ENCODE data around the gene ST6GALNAC2.
"Not testable (repeated sequence)": the region's sequence is repeated elsewhere in the genome, so short reads cannot be mapped to it uniquely, and the experiment has no call there.

ST6GALNAC2 gene

DNA sequence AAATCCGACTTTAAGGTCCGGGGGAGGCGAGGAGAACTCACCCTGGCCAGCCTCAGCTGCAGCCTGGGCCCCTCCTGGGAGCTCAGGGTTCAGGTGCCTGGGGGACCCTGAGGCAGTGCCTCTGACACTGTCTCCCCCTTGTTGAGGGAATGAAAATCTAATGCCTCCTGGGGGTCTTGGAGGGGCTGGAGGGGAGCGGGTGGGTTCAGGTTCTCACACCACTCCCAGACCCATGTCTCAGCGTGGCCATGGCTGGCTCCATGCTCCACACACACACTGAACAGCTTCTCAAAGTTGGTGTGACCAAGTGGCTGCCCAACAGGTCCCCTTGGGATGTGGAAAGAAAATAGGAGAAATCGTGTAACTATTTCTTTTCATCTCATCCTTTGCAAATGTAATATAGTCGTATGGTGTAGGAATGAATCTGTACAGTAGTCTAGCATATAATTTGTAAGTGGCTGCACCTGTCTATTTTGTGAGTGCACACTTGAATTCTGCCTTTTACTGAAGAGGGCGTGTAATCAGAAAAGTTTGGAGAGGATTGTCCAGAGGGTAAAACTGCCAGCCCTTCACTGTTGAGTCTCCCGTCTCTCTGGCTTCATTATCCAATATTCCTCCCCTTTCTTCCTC, 46.6 kb downstream of the ST6GALNAC2 start:
- no peak for DNase-seq (ENCODE audit: low read depth)

DNA sequence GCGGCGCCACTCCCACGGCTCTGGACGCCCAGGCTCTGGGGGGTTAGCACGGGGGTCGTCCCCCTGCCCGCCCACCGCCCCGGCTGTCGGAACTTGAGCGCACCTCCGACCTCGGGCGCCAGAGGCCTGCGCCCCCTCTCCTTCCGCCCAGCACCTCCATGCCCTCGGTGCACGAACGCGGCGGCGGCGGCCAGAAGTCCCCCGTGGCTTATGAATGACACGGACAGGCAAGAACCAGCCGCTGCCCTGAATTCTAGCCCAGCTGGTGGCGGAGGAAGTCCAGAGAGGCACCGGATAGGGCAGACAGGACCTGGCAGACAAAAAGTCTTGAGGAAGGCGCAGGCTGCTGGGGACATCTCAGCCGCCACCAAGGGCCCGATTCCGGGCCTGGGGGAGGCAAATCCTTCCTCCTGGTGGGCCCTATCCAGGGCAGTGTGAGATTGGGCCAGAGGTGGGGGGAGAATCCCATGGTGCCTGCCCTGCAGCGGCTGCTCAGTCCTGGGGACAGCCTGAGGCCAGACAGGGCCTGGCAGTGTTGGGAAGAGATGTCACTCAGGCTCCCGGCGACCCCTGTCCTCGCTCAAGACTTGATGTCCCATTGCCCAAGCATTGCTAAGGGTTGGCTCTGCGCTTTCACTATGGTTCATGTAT, 47.3 kb downstream of the ST6GALNAC2 start:
- no peak for DNase-seq (ENCODE audit: low read depth)

DNA sequence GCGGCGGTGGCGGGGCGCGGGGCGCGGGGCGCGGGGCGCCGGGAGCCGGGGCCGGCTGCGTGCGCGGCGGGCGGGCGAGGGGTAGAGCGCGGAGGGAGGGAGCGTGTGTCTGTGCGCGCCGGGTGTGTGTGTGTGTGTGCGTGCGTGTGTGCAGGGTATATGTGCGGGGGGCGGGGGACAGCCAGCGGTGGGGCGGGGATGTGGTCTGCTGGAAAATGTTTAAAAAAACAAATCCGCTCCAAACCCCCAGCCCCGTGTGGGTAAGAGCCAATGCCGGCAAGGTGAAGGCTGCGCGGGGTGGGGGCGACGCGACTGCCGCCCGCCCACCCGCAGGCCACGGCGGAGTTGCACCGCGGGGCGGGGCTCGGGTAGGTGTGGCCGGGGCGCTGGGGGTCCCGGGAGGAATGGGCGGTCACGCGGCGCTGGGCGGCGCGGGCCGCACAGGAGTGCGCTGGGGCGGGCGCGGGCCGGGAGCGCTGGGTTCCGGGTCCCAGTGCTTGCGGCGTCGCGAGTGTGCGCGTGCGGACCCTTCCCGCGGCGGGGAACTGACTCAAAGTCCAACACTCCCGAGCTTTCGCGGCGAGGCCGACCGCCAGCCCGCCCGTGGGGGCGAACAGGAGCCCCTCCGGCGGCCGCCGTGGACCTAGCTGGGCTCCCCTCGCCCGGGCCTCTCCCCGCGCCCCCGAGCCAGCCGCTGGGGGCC, 47.9 kb downstream of the ST6GALNAC2 start, which contains the start of gene CYGB:
CYGB (minus strand) TSS at position 132 of the 703 bp plus-strand sequence. CDS start 167 bp downstream, outside the sequence.
- DNase-seq (ENCODE audit: low read depth), result no peak

DNA sequence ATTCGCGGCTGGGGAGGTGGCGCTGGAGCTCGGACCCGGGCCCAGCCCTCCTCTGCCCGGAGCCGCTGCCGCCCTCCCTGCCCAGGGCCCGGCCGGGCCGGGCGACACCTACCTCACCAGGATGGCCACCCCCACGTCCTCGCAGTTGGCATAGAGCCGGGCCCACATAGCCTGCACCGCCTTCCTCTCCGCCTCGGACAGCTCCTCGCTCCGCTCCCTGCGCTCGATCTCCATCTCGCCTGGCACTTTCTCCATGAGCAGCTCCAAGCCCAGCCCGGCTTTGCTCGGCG, 48.4 kb downstream of the ST6GALNAC2 start:
- no peak for DNase-seq (ENCODE audit: low read depth)

DNA sequence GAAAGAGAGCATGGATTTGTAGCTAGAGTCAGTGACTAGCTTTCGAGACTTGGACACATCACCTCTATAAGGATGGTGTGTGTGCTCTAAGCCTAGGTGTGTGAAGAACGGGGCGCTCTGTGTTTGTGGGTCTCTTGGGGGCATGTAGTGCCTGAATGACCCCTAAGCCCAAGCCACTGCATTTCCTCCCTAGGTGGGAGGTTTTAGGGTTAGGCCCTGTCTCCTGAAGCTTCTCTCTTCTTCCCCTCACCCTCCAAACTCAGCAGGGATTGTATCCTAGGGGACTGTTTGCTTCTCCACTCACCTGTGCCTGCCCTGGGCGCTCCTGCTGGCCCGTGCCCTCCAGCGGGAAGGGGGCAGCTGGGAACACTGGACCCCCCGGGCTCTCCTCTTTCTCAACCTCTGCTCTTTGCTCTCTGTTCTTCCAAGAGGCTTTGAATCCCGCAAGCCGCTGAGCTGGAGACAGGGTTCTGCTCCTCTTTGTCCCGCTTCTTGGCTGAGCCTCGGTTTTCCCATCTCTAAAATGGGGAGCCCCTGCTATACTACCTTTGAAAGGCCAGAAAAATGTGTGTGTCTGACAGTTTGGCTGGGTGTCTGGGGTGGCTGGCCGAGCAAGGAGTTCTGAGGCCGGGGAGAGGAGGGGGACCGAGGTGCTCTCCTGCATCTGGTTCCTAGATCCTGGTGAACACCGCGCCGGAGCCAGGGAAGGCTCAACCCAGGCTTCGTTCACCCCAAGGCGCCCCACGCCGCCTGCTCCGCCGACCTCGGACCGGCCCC, 49.0 kb downstream of the ST6GALNAC2 start:
- DNase-seq (ENCODE audit: low read depth), result no peak

DNA sequence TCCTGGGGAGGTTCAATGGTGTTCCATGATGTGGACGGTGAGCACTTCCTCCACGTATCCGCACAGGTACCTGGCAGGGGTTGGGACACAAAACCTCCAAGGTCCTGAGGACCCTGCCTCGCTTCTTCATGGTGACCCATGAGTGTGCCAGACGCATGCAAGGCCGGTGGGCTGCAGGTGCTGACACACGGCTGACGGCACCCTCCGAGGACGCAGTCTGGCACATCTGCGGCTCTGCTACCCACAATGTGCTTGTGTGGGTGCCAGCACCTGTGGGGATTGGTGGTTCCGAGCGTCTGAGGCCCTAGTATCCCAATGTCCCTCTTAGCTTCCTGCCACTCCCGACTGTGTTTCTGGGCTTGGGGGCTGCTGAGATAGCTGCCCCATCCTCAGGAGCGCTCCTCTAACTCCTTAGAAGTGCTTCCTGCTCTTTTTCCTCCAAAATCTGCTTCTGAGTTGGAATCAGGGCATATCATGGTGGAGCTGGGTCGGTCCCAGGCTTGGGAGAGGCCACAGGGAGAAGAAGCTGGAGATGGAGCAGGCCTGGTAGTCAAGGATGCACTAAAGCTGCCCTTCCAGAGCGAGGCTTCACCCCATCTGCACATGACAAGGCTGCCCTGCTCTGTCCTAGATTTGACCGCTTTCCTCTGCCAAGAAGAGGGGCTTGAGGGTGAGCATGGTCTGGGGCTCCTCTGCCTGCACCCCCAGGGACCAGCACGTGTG, 49.7 kb downstream of the ST6GALNAC2 start:
- no peak for DNase-seq (ENCODE audit: low read depth)

DNA sequence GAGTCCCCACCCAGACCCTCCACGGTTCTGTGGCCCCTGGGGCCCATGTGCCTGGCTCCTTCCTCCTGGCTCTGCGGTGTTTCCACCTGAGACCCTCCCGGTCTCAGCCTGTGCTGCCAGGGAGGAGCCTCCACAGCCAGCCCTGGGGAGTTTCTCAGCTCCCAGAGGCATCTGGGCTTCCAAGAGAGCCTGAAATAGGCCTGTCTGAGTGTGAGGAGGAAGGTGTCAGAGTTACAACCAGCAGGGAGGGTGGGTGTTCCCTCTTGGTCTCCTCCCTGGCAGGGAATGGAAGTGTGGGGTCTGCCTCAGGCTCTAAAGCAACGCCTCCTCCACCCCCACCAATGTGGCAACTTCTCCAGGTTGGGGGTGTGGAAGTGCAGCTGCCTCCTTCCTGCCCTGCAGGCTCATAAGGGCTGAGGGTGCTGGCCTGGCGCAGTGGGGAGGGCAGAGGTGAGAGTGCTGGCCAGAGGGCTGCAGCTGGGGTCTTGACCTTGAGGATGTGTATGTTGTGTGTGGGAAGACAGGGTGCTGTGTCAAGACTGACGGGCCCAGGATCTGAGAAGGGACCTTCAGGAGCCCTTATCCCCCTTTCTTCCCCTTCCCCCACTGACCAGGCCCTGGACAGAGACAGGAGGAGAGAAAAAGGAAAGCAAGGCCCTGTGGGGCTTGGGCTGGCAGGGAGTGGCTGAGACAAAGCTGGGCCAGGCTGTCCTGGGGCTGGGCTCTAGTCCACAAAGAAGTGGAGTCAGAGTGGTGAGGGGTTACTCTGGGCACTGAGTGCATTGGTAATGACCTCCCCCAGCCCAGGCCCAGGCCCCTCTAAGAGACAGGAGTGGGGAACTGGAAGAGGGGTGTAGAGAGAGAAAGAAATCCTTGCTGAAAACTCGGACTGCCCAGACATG, 50.6 kb downstream of the ST6GALNAC2 start:
- DNase-seq (ENCODE audit: low read depth), result no peak

DNA sequence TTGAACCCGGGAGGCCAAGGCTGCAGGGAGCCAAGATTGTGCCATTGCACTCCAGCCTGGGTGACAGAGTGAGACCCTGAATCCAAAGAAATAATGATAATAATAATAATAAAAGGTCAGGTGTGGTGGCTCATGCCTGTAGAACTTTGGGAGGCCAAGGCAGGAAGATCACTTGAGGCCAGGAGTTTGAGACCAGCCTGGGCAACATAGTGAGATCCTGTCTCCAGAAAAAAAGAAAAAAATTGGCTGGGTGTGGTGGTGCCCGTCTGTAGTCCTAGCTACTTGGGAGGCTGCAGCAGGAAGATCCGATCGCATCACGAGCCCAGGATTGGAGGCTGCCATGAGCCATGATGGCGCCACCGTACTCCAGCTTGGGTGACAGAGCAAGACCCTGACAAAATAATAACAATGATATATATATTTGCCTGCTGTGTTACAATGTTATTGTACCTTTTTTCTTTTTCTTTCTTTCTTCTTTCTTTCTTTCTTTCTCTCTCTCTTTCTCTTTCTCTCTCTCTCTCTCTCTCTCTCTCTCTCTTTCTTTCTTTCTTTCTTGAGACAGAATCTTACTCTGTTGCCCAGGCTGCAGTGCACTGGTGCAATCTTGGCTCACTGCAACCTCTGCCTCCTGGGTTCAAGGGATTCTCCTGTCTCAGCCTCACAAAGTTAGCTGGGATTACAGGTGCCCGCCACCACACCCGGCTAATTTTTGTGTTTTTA, 51.9 kb downstream of the ST6GALNAC2 start:
- DNase-seq (ENCODE audit: low read depth), result not testable (repeated sequence)

DNA sequence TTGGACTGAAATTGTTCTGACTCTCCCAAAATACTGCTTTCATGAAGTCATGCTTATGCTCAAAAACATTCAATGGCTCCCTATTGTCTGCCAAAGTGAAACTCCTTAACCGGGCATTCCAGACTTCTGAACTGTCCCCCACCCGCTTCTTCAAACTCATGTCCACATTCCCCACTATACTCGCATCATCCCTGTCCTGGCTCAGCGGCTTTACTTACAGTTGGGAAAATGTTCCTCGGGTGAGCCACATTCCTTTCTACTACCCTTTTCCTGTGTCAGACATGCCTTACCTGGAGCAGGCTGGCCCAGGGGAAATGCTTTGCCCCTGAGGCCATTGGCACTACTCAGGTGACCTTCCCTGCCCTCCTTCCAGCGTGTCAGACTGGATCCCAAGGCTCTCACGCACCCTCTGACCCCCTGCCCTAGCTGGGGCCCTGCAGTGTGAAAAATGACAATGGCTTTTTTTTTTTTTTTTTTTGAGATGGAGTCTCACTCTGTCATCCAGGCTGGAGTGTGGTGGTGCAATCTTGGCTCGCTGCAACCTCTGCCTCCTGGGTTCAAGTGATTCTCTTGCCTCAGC, 53.5 kb downstream of the ST6GALNAC2 start:
- DNase-seq (ENCODE audit: low read depth), result no peak

DNA sequence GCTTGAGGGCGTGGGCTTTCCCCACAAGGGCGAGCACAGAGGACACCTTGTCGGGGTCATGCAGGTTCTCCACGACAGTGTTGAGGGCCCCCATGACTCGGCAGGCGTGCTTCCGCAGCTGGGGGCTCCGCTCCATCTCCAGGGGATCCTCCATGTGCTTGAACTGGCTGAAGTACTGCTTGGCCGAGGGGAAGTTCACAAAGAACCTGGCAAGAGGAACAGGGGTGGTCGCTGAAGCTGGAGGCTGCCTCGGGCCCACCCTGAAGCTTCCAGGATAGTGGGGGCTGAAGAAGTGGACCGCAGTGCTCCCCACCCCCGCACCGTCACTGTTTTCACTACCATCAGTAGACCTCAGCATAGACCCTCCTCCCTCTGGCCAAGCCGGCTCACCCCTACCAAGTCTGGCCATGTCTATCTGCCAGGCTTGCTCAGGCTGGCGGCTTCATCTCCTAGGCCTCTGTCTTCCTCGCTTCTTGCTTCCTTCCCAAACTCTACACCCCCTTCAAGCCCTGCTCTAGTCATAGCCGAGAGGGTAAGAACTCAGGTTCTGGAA, 54.1 kb downstream of the ST6GALNAC2 start:
- DNase-seq (ENCODE audit: low read depth), result no peak

DNA sequence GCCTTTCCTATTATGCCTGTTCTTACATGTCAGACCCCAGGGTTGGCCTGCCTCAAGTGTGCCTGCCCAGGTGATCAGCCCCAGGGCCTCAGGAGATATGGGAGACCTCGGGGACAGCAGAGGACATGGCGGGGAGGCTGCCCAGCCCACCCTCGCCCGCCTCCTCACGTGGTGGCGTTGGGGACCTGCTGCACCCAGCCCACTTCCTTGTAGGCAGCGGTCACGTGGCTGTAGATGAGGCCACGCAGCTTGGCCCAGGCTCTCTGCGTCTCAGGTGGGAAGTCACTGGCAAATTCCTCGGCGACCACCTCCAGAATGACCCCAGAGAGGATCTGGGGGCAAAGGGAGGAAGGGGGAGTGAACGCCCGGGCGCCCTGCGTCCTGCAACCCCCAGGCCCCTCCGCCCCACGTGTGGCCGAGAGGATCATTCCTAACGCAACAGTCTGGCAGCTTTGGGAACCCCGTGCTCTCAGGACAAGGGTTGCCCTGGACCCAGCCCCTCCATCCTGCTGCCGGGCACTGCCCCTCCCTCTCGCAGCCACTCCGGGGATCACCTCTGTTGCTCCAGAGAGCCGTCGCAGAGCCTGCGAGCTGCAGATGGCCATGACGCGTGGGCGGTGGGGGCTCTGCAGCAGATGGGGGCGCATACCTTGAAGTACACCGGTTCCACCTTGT, 54.7 kb downstream of the ST6GALNAC2 start:
- no peak for DNase-seq (ENCODE audit: low read depth)

DNA sequence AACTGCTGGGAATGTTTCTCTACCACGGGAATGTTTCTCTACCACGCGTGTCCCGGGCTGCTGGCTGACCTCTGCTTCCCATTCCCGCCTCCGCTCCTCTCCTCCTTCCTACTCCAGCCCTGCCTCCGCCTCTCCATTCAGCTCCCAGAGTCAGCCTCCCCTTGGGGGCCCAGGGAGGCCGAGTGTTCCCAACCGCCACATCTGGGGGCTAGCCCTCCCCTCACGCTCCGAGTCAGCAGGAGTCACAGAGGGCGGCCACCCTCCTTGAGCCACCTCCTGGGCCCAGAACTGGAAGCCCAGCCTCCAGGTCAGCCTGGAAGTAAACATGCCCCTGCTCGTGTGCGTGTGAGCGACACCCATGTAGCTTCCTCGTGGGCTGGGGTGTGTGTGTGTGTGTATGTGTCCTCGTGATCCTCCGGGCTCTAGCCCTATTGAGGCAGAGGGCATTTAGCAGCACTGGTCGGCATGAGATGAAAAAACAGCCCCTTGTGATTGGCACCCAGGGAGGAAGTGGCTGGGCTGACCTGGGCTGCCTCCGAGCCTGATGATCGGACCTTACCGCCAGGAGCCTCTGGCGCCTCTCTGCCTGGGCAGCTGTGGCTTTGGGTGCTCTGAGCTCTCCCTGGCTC, 55.5 kb downstream of the ST6GALNAC2 start:
- no peak for DNase-seq (ENCODE audit: low read depth)

DNA sequence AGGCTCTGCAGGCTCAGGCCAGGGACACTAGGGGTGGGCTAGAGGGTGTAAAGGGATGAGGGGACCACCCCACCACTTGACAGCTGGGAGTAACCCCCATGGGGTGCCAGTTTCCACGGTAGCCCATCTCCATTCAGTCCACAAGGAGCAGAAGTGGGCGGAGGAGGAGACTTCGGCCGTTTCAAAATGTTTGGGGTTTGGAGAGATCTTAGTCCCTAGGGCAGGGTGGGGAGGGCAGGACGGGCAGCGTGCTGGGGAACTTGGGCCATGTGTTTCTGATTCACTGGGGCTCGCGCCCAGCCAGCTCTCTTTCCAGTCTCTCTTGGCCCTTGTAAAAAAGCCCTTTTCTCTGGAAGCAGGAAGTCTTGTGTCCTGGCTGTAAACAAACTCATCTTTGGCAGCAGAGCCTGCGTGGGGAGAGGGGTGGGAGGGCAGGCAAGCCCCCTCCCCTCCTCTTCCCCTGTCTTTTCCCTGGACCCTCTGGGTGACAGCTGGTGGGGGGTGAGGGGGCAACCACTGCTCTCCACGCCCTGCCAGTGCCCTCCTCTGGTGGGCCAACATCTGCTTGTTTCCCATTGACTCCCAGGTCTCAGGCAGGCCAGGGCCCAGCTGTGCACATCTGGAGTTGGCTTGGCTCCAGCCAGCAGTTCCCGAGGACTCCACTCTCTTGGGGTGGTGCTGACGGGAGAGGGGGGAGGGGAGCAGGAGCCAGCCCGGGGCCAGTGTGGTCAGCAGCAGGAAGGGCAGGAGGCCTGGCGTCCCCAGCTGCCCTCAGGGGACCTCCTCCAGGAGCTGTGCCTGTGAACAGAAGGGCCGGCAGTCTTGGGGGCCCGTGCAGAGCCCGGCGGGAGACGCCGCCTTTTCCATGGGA, 56.2 kb downstream of the ST6GALNAC2 start:
- no peak for DNase-seq (ENCODE audit: low read depth)

DNA sequence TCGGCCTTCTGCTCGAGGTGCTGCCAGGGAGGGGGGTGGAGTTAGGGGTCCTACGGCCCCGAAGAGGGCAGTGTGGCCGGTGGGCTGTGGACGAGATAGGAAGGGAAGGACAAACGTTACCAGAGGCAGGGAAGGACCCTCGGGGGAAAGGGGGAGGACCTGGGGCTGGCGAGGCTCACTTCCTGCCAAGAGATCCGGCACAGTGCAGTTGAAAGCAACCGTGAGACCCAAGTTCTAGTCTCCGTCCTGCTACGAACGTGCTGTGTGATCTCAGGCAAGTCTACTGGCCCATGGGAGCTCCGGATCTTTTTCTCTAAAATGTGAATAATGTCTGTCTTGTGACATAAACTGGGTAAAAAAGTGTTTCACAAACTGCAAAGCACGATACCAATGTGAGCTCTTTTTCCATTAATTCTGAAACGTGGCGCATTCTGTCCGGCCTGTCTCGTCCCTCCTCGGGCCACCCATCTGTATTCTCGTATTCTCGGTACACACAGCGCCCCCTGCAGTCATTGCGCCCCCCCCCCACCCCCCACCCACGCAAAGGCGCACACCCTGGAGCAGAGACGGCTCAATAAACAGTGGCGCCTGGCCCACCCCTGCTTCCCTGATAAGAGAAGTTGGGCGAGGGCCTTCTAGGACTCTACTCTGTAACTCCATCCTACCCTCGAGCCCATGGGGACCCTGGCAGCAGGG, 57.0 kb downstream of the ST6GALNAC2 start:
- DNase-seq (ENCODE audit: low read depth), result no peak

DNA sequence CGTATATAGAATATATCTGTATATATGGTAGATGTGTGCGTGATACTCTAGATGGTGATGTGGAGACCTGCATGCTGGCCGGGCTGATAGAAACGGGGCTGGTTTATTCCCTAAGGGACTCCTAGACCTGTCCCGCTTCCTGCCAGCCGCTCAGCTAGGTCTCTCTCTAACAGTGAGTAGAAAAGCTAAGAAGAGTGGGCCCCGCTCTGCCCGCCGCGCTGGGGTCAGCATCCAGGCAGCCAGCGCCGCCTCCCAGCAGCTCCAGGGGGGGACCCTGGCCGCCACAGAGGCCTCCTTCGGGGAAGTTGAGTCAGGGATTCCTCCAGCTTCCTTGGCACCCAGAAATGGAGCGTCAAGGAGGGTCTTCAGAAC, 57.5 kb downstream of the ST6GALNAC2 start:
- DNase-seq (ENCODE audit: low read depth), result no peak

DNA sequence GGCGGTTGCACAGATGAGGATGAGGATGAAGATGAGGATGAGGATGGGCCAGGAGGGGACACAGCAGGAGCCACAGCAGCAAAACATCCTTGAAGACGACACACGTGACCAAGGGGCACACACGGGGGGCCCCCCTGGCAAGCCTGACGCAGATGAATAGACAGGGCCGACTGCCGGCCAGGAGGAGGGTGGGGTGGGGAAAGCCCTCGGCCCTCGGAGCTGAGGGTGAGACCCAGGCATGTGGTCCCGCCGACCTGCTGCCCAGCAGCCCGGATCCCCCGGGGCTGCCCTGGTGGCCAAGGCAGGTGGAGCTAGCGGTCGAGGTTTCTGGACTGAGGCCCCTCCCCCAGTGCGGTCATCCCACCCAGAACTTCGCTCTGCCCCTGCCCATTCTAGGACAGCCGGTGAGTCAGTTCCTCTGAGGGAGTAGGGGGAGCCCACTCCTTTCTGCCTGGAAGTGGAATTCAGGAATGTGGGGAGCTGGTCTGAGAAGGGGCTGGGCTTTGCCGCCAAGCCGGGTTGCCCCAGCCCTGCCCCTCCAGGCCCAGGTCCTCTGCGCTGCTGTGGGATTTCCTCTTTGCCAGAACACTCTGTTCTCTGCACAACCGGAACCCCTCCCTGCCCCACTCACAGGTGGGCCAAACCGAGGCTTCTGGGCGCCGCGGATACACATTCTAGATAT, 58.1 kb downstream of the ST6GALNAC2 start:
- DNase-seq (ENCODE audit: low read depth), result no peak
